GM12878 (cell line): ENCODE results near the gene TCP11L2. TPM values are rescaled to one million over a fixed set of nuclear protein-coding genes. Genes with fewer than 3 reads are reported as not detected.

Experiments
- ATAC-seq: fragments of 200-7000 bp; cut with Tn5 transposase; 3 replicates; pipeline ENCODE4 v1.9.1; 2020; ENCODE audit warnings: mild to moderate bottlenecking, moderate library complexity
- BruUV-seq: library from RNA; stranded (reverse); fragments of 400-500 nt; replicated peaks from 2 replicates; lab custom pipeline; 2021; lab: Mats Ljungman, UMichigan
- CTCF ChIA-PET: fragments of 300-600 bp; sonication (Branson Sonifier 250); formaldehyde crosslinking; extraction: SDS; loops from one replicate; lab custom pipeline; 2021; ENCODE audit warnings: inconsistent platforms; lab: Yijun Ruan, JAX
- POLR2A ChIA-PET: fragments of 350-600 bp; formaldehyde crosslinking; extraction: SDS; loops from one replicate; lab custom pipeline; 2021; ENCODE audit warnings: inconsistent platforms; lab: Charles Lee
- RAD21 ChIA-PET: fragments of 300-600 bp; sonication (Branson Sonifier 250); formaldehyde crosslinking; loops from one replicate; lab custom pipeline; 2023; ENCODE audit warnings: antibody characterized with exemption; ENCODE audit not compliant: unreplicated experiment; lab: Charles Lee
- SMC1A ChIA-PET: fragments of 300-600 bp; sonication (Branson Sonifier 250); formaldehyde crosslinking; loops from one replicate; lab custom pipeline; 2023; ENCODE audit not compliant: unreplicated experiment, uncharacterized antibody; lab: Charles Lee
- DNase-seq: peaks from one replicate; pipeline ENCODE4 v3.0.0-alpha.2; 2011; ENCODE audit warnings: low read depth, low spot score
- FAIRE-seq: peaks from 3 replicates; lab custom pipeline; 2011; peaks lifted over from hg19 to GRCh38; lab: Jason Lieb, UNC
- H2AFZ ChIP-seq: 2 replicates; pipeline ENCODE4 v1.6.0; 2011; ENCODE audit warnings: low read depth, low read length, control low read depth; ENCODE audit not compliant: control insufficient read depth
- H3K27ac ChIP-seq: 2 replicates; pipeline ENCODE4 v1.5.1; 2011; ENCODE audit warnings: control low read depth; ENCODE audit not compliant: control insufficient read depth, insufficient read depth
- H3K27me3 ChIP-seq, 2 experiments: replicated peaks in 1 of 2; 2 replicates each; pipeline versions ENCODE4 v1.6.0 to v1.6.1; 2011; ENCODE audit warnings: low read length in 1 of 2; ENCODE audit not compliant: control insufficient read depth in 2 of 2, insufficient read depth in 2 of 2
- H3K36me3 ChIP-seq, 2 experiments: 2 replicates each; pipeline ENCODE4 v1.5.1; 2011; ENCODE audit warnings: low read length in 1 of 2; ENCODE audit not compliant: control insufficient read depth in 2 of 2, insufficient read depth in 2 of 2
- H3K4me1 ChIP-seq: 2 replicates; pipeline ENCODE4 v1.6.1; 2011; ENCODE audit warnings: mild to moderate bottlenecking, low read length, moderate library complexity, mixed read lengths; ENCODE audit not compliant: control insufficient read depth, insufficient read depth
- H3K4me2 ChIP-seq: 2 replicates; pipeline ENCODE4 v1.6.0; 2011; ENCODE audit warnings: control low read depth; ENCODE audit not compliant: control insufficient read depth, insufficient read depth
- H3K4me3 ChIP-seq: fragments of 200-600 bp; sonication (generic); 2 replicates; pipeline ENCODE4 v1.5.1; 2016
- H3K79me2 ChIP-seq: 2 replicates; pipeline ENCODE4 v1.6.0; 2011; ENCODE audit warnings: low read length; ENCODE audit not compliant: control insufficient read depth, insufficient read depth
- H3K9ac ChIP-seq: 2 replicates; pipeline ENCODE4 v1.8.0; 2011; ENCODE audit warnings: low read length, control low read depth, mixed read lengths; ENCODE audit not compliant: control insufficient read depth, insufficient read depth
- H3K9me3 ChIP-seq: replicated peaks from 3 replicates; pipeline ENCODE4 v1.5.1; 2011; ENCODE audit warnings: mild to moderate bottlenecking, low read length; ENCODE audit not compliant: control insufficient read depth, insufficient read depth
- H4K20me1 ChIP-seq: 2 replicates; pipeline ENCODE4 v1.6.0; 2011; ENCODE audit not compliant: control insufficient read depth, insufficient read depth
- EED ChIP-seq: sonication (generic); IDR thresholded peaks from 2 replicates; pipeline ENCODE4 v1.6.1; 2016; ENCODE audit warnings: antibody characterized with exemption, low read depth
- GABPA ChIP-seq: IDR thresholded peaks from 2 replicates; pipeline ENCODE4 v1.6.1; 2014; ENCODE audit warnings: antibody characterized with exemption, low read depth, mild to moderate bottlenecking, inconsistent platforms
- JUNB ChIP-seq: IDR thresholded peaks from 2 replicates; pipeline ENCODE4 v1.6.1; 2016; ENCODE audit warnings: antibody characterized with exemption, mild to moderate bottlenecking
- RB1 ChIP-seq: fragments of 450-650 bp; formaldehyde crosslinking; IDR thresholded peaks from 2 replicates; pipeline ENCODE4 v1.6.1; 2017; ENCODE audit warnings: mild to moderate bottlenecking, borderline replicate concordance
- RUNX3 ChIP-seq: IDR thresholded peaks from 2 replicates; pipeline ENCODE4 v1.6.1; 2012; ENCODE audit warnings: low read length, inconsistent platforms
- STAT1 ChIP-seq: fragments of 450-650 bp; conservative IDR thresholded peaks from 2 replicates; pipeline ENCODE4 v1.6.1; 2014; ENCODE audit warnings: antibody characterized with exemption, mild to moderate bottlenecking
- STAT3 ChIP-seq: IDR thresholded peaks from 2 replicates; pipeline ENCODE4 v1.6.1; 2011; ENCODE audit warnings: low read depth, low read length, improper control_type of control experiment
- SUPT20H ChIP-seq: IDR thresholded peaks from 2 replicates; pipeline ENCODE4 v1.6.1; 2011; ENCODE audit warnings: low read depth, mild to moderate bottlenecking, low read length, moderate library complexity, borderline replicate concordance; ENCODE audit not compliant: control insufficient read depth
- TCF7 ChIP-seq: IDR thresholded peaks from 2 replicates; pipeline ENCODE4 v1.6.1; 2014; ENCODE audit warnings: antibody characterized with exemption, borderline replicate concordance
- ZNF687 ChIP-seq: fragments of 450-650 bp; IDR thresholded peaks from 2 replicates; pipeline ENCODE4 v1.6.1; 2017; ENCODE audit warnings: mild to moderate bottlenecking, moderate library complexity
- WGBS: methylation state at CpG from one replicate; pipeline ENCODE4 v1.1.6; 2016; ENCODE audit warnings: low lambda C conversion rate; ENCODE audit not compliant: insufficient replicate concordance, insufficient coverage; ENCODE audit errors: missing lambda C conversion rate; 5-methylcytosine and 5-hydroxymethylcytosine counted together
- in situ Hi-C: fragments of 300-500 bp; cut with MboI; formaldehyde crosslinking; loops from 9 replicates; pipeline ENCODE4 v1.14.3; 2018; ENCODE audit warnings: mixed read lengths
- intact Hi-C: fragments of 100-400 bp; cut with micrococcal nuclease; formaldehyde crosslinking; loops from one replicate; pipeline ENCODE4 v1.14.2; 2022; ENCODE audit not compliant: unreplicated experiment
- polyA plus RNA-seq, 11 experiments: library from polyadenylated mRNA; depleted of rRNA in 4 of 11; unstranded in 6 of 11; stranded (reverse) in 5 of 11; fragments of >200 nt; fragmentation: Nextera tagmentation in 4 of 11; fragmentation: Illumina TruSeq in 1 of 11; extraction: Ambion mirVana in 4 of 11; extraction: Trizol in 1 of 11; gene quantifications; 1 replicate in 1 of 11; 2 replicates in 10 of 11; pipeline versions ENCODE4 v1.2.1 to v1.2.3, GENCODE V29; 2011 to 2016; ENCODE audit warnings: inconsistent platforms in 2 of 11, missing spikeins in 2 of 11, low read depth in 1 of 11
- total RNA-seq, 4 experiments: library from RNA; depleted of rRNA in 3 of 4; stranded (reverse); fragments of >200 nt in 3 of 4; fragmentation: Illumina TruSeq in 1 of 4; extraction: Trizol in 1 of 4; gene quantifications; 2 replicates each; pipeline versions ENCODE4 v1.2.1 to v1.2.3, GENCODE V29; 2013 to 2021
- TF ChIP-seq, protein P1 (sequence below): fragments of 150-350 bp; IDR thresholded peaks from 2 replicates; pipeline ENCODE4 v1.6.1; 2016; ENCODE audit warnings: low read depth, low read length
- TF ChIP-seq, protein P2 (sequence below): IDR thresholded peaks from 2 replicates; pipeline ENCODE4 v1.6.1; 2012; ENCODE audit warnings: low read depth, low read length, improper control_type of control experiment
- TF ChIP-seq, protein P3 (sequence below): fragments of 450-650 bp; IDR thresholded peaks from 2 replicates; pipeline ENCODE4 v1.6.1; 2017; ENCODE audit warnings: low read depth, mild to moderate bottlenecking, moderate library complexity
- TF ChIP-seq, protein P4 (sequence below): fragments of 450-650 bp; IDR thresholded peaks from 2 replicates; pipeline ENCODE4 v1.6.1; 2017; ENCODE audit warnings: mild to moderate bottlenecking

The TCP11L2 gene
- total and polyA plus RNA-seq, 10 of the 15 experiments (the other 5 are each of a cell fraction or from before 2014, with no cell fraction given), result 0.18 to 5.0 (median 0.90) TPM

- DNase-seq, result no peak
- BruUV-seq, result no TSS peak
- Histone ChIP-seq H3K4me2 (no peak overlapping the region), H3K27me3 (no peaks in the 10 kb centered on the region), H3K9ac (no peak overlapping the region), H3K27ac (no peak overlapping the region), H3K79me2 (no peaks in the 10 kb centered on the region), H3K9me3 (no peaks in the 10 kb centered on the region; the same call in 2 of the 3 replicates), H3K36me3 (no peaks in the 10 kb centered on the region), H3K4me1 (no peaks in the 10 kb centered on the region), H4K20me1 (no peaks in the 10 kb centered on the region; the same call in 1 of the 2 replicates), H2AFZ (no peak overlapping the region), H3K4me3 (no peak overlapping the region)
- in situ Hi-C loops, result no loop called here
- RAD21 ChIA-PET, result no interaction called here
- POLR2A ChIA-PET, result no interaction called here
- CTCF ChIA-PET, result no interaction called here
- ATAC-seq, result no peak
- intact Hi-C loops, result no loop called here
- 5% methylated on average over 1 of the region's 1 CpG for WGBS
- FAIRE-seq, result no peak
- SMC1A ChIA-PET, result no interaction called here
- TF ChIP-seq RUNX3 (no peak), STAT1 (no peak), EED (no peak), ZNF687 (no peak), RB1 (no peak), GABPA (no peak), JUNB (no peak), STAT3 (no peak), TCF7 (no peak), SUPT20H (no peak)
- TF ChIP-seq, protein P1, sequence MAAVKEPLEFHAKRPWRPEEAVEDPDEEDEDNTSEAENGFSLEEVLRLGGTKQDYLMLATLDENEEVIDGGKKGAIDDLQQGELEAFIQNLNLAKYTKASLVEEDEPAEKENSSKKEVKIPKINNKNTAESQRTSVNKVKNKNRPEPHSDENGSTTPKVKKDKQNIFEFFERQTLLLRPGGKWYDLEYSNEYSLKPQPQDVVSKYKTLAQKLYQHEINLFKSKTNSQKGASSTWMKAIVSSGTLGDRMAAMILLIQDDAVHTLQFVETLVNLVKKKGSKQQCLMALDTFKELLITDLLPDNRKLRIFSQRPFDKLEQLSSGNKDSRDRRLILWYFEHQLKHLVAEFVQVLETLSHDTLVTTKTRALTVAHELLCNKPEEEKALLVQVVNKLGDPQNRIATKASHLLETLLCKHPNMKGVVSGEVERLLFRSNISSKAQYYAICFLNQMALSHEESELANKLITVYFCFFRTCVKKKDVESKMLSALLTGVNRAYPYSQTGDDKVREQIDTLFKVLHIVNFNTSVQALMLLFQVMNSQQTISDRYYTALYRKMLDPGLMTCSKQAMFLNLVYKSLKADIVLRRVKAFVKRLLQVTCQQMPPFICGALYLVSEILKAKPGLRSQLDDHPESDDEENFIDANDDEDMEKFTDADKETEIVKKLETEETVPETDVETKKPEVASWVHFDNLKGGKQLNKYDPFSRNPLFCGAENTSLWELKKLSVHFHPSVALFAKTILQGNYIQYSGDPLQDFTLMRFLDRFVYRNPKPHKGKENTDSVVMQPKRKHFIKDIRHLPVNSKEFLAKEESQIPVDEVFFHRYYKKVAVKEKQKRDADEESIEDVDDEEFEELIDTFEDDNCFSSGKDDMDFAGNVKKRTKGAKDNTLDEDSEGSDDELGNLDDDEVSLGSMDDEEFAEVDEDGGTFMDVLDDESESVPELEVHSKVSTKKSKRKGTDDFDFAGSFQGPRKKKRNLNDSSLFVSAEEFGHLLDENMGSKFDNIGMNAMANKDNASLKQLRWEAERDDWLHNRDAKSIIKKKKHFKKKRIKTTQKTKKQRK, result no peak
- TF ChIP-seq, protein P2, sequence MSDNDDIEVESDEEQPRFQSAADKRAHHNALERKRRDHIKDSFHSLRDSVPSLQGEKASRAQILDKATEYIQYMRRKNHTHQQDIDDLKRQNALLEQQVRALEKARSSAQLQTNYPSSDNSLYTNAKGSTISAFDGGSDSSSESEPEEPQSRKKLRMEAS, result no peak
- TF ChIP-seq, protein P3, sequence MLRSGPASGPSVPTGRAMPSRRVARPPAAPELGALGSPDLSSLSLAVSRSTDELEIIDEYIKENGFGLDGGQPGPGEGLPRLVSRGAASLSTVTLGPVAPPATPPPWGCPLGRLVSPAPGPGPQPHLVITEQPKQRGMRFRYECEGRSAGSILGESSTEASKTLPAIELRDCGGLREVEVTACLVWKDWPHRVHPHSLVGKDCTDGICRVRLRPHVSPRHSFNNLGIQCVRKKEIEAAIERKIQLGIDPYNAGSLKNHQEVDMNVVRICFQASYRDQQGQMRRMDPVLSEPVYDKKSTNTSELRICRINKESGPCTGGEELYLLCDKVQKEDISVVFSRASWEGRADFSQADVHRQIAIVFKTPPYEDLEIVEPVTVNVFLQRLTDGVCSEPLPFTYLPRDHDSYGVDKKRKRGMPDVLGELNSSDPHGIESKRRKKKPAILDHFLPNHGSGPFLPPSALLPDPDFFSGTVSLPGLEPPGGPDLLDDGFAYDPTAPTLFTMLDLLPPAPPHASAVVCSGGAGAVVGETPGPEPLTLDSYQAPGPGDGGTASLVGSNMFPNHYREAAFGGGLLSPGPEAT, result no peak
- TF ChIP-seq, protein P4, sequence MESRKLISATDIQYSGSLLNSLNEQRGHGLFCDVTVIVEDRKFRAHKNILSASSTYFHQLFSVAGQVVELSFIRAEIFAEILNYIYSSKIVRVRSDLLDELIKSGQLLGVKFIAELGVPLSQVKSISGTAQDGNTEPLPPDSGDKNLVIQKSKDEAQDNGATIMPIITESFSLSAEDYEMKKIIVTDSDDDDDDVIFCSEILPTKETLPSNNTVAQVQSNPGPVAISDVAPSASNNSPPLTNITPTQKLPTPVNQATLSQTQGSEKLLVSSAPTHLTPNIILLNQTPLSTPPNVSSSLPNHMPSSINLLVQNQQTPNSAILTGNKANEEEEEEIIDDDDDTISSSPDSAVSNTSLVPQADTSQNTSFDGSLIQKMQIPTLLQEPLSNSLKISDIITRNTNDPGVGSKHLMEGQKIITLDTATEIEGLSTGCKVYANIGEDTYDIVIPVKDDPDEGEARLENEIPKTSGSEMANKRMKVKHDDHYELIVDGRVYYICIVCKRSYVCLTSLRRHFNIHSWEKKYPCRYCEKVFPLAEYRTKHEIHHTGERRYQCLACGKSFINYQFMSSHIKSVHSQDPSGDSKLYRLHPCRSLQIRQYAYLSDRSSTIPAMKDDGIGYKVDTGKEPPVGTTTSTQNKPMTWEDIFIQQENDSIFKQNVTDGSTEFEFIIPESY, result no peak
Measured at GRCh38 chr12:106287364-106287763, 15.2 kb upstream of the TCP11L2 start.
